Keratinocyte (primary cell): ENCODE results near the gene C17orf75. TPM values are rescaled to one million over a fixed set of nuclear protein-coding genes. Genes with fewer than 3 reads are reported as not detected.

ENCODE experiments used
- DNase-seq: peaks from one replicate; pipeline ENCODE4 v3.0.0-alpha.2; 2011; ENCODE audit warnings: low read depth, missing footprints, low spot score
- FAIRE-seq: peaks from 2 replicates; lab custom pipeline; 2011; peaks lifted over from hg19 to GRCh38; lab: Jason Lieb, UNC
- H2AFZ ChIP-seq: 2 replicates; pipeline ENCODE4 v1.6.0; 2012; ENCODE audit warnings: low read length, control low read depth, inconsistent platforms; ENCODE audit not compliant: control insufficient read depth
- H3K27ac ChIP-seq: 2 replicates; pipeline ENCODE4 v1.5.1; 2011; ENCODE audit warnings: low read length; ENCODE audit not compliant: control insufficient read depth, insufficient read depth
- H3K27me3 ChIP-seq: 3 replicates; pipeline ENCODE4 v1.6.0; 2011; ENCODE audit warnings: low read length; ENCODE audit not compliant: control insufficient read depth, insufficient read depth; ENCODE audit errors: extremely low read depth
- H3K36me3 ChIP-seq, 2 experiments: 2 replicates in 1 of 2; 3 replicates in 1 of 2; pipeline ENCODE4 v1.5.1; 2011; ENCODE audit warnings: low read length in 2 of 2, mild to moderate bottlenecking in 1 of 2; ENCODE audit not compliant: control insufficient read depth in 2 of 2, insufficient read depth in 2 of 2; ENCODE audit errors: extremely low read depth in 1 of 2
- H3K4me1 ChIP-seq: 3 replicates; pipeline ENCODE4 v1.5.1; 2011; ENCODE audit warnings: low read length; ENCODE audit not compliant: control insufficient read depth, insufficient read depth; ENCODE audit errors: extremely low read depth
- H3K4me2 ChIP-seq: 3 replicates; pipeline ENCODE4 v1.6.0; 2011; ENCODE audit warnings: low read depth, low read length; ENCODE audit not compliant: control insufficient read depth, insufficient read depth; ENCODE audit errors: extremely low read depth
- H3K4me3 ChIP-seq, 3 experiments: fragments of 200-600 bp in 1 of 3; sonication (generic) in 1 of 3; 2 replicates in 2 of 3; 3 replicates in 1 of 3; pipeline ENCODE4 v1.5.1; 2011 to 2016; ENCODE audit warnings: low read length in 3 of 3, mild to moderate bottlenecking in 3 of 3, control low read depth in 2 of 3, inconsistent platforms in 1 of 3, low read depth in 1 of 3, mixed read lengths in 1 of 3, mixed run types in 1 of 3, moderate library complexity in 1 of 3; ENCODE audit not compliant: control insufficient read depth in 2 of 3, insufficient read depth in 2 of 3; ENCODE audit errors: extremely low read depth in 1 of 3
- H3K79me2 ChIP-seq: 2 replicates; pipeline ENCODE4 v1.6.0; 2012; ENCODE audit warnings: low read length; ENCODE audit not compliant: control insufficient read depth, insufficient read depth
- H3K9ac ChIP-seq: 3 replicates; pipeline ENCODE4 v1.6.0; 2011; ENCODE audit warnings: low read length; ENCODE audit not compliant: control insufficient read depth, insufficient read depth; ENCODE audit errors: extremely low read depth
- H3K9me1 ChIP-seq: 3 replicates; pipeline ENCODE4 v1.6.0; 2011; ENCODE audit warnings: low read length; ENCODE audit not compliant: control insufficient read depth, insufficient read depth; ENCODE audit errors: extremely low read depth
- H3K9me3 ChIP-seq: 2 replicates; pipeline ENCODE4 v1.5.1; 2012; ENCODE audit warnings: low read depth, low read length; ENCODE audit not compliant: control insufficient read depth
- H4K20me1 ChIP-seq: 3 replicates; pipeline ENCODE4 v1.6.0; 2011; ENCODE audit warnings: low read length; ENCODE audit not compliant: control insufficient read depth, insufficient read depth; ENCODE audit errors: extremely low read depth
- CTCF ChIP-seq, 3 experiments: IDR thresholded peaks in 1 of 3; conservative IDR thresholded peaks in 1 of 3; optimal IDR thresholded peaks in 1 of 3; 2 replicates in 2 of 3; 3 replicates in 1 of 3; pipeline versions ENCODE3 to v1.5.1; 2011; ENCODE audit warnings: low read length in 3 of 3, mild to moderate bottlenecking in 3 of 3, moderate library complexity in 2 of 3, control low read depth in 1 of 3, inconsistent platforms in 1 of 3; ENCODE audit not compliant: insufficient read depth in 2 of 3; ENCODE audit errors: extremely low read depth in 1 of 3
- EZH2 ChIP-seq: IDR thresholded peaks from one replicate; pipeline ENCODE4 v1.6.1; 2012; ENCODE audit warnings: inconsistent platforms, mild to moderate bottlenecking, low read length, moderate library complexity
- dilution Hi-C: fragments of 300-500 bp; cut with MboI; formaldehyde crosslinking; loops from one replicate; pipeline ENCODE4 v1.7.0; 2020; ENCODE audit warnings: low sequenced_read_pairs; ENCODE audit not compliant: extremely low pct_ligation_motif_present
- polyA plus RNA-seq, 5 experiments: library from polyadenylated mRNA; depleted of rRNA in 3 of 5; stranded (reverse) in 3 of 5; stranded (forward) in 1 of 5; unstranded in 1 of 5; fragments of >200 nt; gene quantifications; 1 replicate in 1 of 5; 2 replicates in 3 of 5; 3 replicates in 1 of 5; pipeline versions ENCODE4 v1.2.1 to v1.2.3, GENCODE V29; 2011 to 2012; ENCODE audit warnings: missing spikeins in 2 of 5, low read depth in 1 of 5, low replicate concordance in 1 of 5

The C17orf75 gene
- polyA plus RNA-seq, 1 donor (not counting 4 experiments of a cell fraction or from before 2014, with no cell fraction given), result 18.7 TPM

- peak overlapping the region; percentile 11 for H3K27ac ChIP-seq
- FAIRE-seq (no peak), DNase-seq (no peak)
- H2AFZ ChIP-seq, result no peak overlapping the region
- no peak overlapping the region for H3K9ac ChIP-seq
- H3K4me2 ChIP-seq, result peak overlapping the region; percentile 64
- H3K27me3 ChIP-seq, result no peaks in the 10 kb centered on the region
- H3K4me1 ChIP-seq, result peaks cover 41% of the 10 kb centered on the region
- peaks cover 51% of the 10 kb centered on the region for H4K20me1 ChIP-seq
- H3K4me3 ChIP-seq, result no peak overlapping the region
- TF ChIP-seq CTCF (optimal IDR thresholded peaks at IDR 0.05 in 1 of 3, IDR thresholded peaks at IDR 0.05 in 1 of 3, conservative IDR thresholded peaks at IDR 0.05 in 1 of 3; ENCODE audit: extremely low read depth in 1 of 3, insufficient read depth in 2 of 3, low read length in 3 of 3) (no peak), EZH2 (no peak)
- H3K36me3 ChIP-seq, result peaks cover 28 to 39% of the 10 kb centered on the region in 2 experiments
- H3K9me1 ChIP-seq, result peaks cover 8% of the 10 kb centered on the region
- peaks cover 95% of the 10 kb centered on the region for H3K79me2 ChIP-seq
- dilution Hi-C loops, result no loop called here
- no peaks in the 10 kb centered on the region for H3K9me3 ChIP-seq
Measured at GRCh38 chr17:32356750-32357149, 14.8 kb upstream of the C17orf75 start.

GRCh38 chr17:32356378-32356743 lies 14.4 kb upstream of the C17orf75 start:
- Histone ChIP-seq H4K20me1 (peaks cover 53% of the 10 kb centered on the region), H3K9me3 (no peaks in the 10 kb centered on the region), H3K4me1 (peaks cover 44% of the 10 kb centered on the region), H2AFZ (no peak overlapping the region), H3K36me3 (peaks cover 27 to 37% of the 10 kb centered on the region in 2 experiments), H3K27me3 (no peaks in the 10 kb centered on the region), H3K4me3 (peak overlapping the region in 1 of 3 experiments; percentile 2), H3K4me2 (peak overlapping the region; percentile 64), H3K9me1 (peaks cover 8% of the 10 kb centered on the region), H3K79me2 (peaks cover 96% of the 10 kb centered on the region), H3K9ac (no peak overlapping the region), H3K27ac (peak overlapping the region; percentile 11)
- DNase-seq (no peak), FAIRE-seq (no peak)
- TF ChIP-seq EZH2 (no peak), CTCF (optimal IDR thresholded peaks at IDR 0.05 in 1 of 3, IDR thresholded peaks at IDR 0.05 in 1 of 3, conservative IDR thresholded peaks at IDR 0.05 in 1 of 3; ENCODE audit: extremely low read depth in 1 of 3, insufficient read depth in 2 of 3, low read length in 3 of 3) (no peak)
- dilution Hi-C loops, result no loop called here
